Keratinocyte (primary cell): ENCODE data around the gene DLG2. TPM values are rescaled to one million over a fixed set of nuclear protein-coding genes. Genes with fewer than 3 reads are reported as not detected.

ENCODE experiments used
- DNase-seq: peaks from one replicate; pipeline ENCODE4 v3.0.0-alpha.2; 2011; ENCODE audit warnings: low read depth, missing footprints, low spot score
- FAIRE-seq: peaks from 2 replicates; lab custom pipeline; 2011; peaks lifted over from hg19 to GRCh38; lab: Jason Lieb, UNC
- H2AFZ ChIP-seq: 2 replicates; pipeline ENCODE4 v1.6.0; 2012; ENCODE audit warnings: low read length, control low read depth, inconsistent platforms; ENCODE audit not compliant: control insufficient read depth
- H3K27ac ChIP-seq: 2 replicates; pipeline ENCODE4 v1.5.1; 2011; ENCODE audit warnings: low read length; ENCODE audit not compliant: control insufficient read depth, insufficient read depth
- H3K27me3 ChIP-seq: 3 replicates; pipeline ENCODE4 v1.6.0; 2011; ENCODE audit warnings: low read length; ENCODE audit not compliant: control insufficient read depth, insufficient read depth; ENCODE audit errors: extremely low read depth
- H3K36me3 ChIP-seq, 2 experiments: 2 replicates in 1 of 2; 3 replicates in 1 of 2; pipeline ENCODE4 v1.5.1; 2011; ENCODE audit warnings: low read length in 2 of 2, mild to moderate bottlenecking in 1 of 2; ENCODE audit not compliant: control insufficient read depth in 2 of 2, insufficient read depth in 2 of 2; ENCODE audit errors: extremely low read depth in 1 of 2
- H3K4me1 ChIP-seq: 3 replicates; pipeline ENCODE4 v1.5.1; 2011; ENCODE audit warnings: low read length; ENCODE audit not compliant: control insufficient read depth, insufficient read depth; ENCODE audit errors: extremely low read depth
- H3K4me2 ChIP-seq: 3 replicates; pipeline ENCODE4 v1.6.0; 2011; ENCODE audit warnings: low read depth, low read length; ENCODE audit not compliant: control insufficient read depth, insufficient read depth; ENCODE audit errors: extremely low read depth
- H3K4me3 ChIP-seq, 3 experiments: fragments of 200-600 bp in 1 of 3; sonication (generic) in 1 of 3; 2 replicates in 2 of 3; 3 replicates in 1 of 3; pipeline ENCODE4 v1.5.1; 2011 to 2016; ENCODE audit warnings: low read length in 3 of 3, mild to moderate bottlenecking in 3 of 3, control low read depth in 2 of 3, inconsistent platforms in 1 of 3, low read depth in 1 of 3, mixed read lengths in 1 of 3, mixed run types in 1 of 3, moderate library complexity in 1 of 3; ENCODE audit not compliant: control insufficient read depth in 2 of 3, insufficient read depth in 2 of 3; ENCODE audit errors: extremely low read depth in 1 of 3
- H3K79me2 ChIP-seq: 2 replicates; pipeline ENCODE4 v1.6.0; 2012; ENCODE audit warnings: low read length; ENCODE audit not compliant: control insufficient read depth, insufficient read depth
- H3K9ac ChIP-seq: 3 replicates; pipeline ENCODE4 v1.6.0; 2011; ENCODE audit warnings: low read length; ENCODE audit not compliant: control insufficient read depth, insufficient read depth; ENCODE audit errors: extremely low read depth
- H3K9me1 ChIP-seq: 3 replicates; pipeline ENCODE4 v1.6.0; 2011; ENCODE audit warnings: low read length; ENCODE audit not compliant: control insufficient read depth, insufficient read depth; ENCODE audit errors: extremely low read depth
- H3K9me3 ChIP-seq: 2 replicates; pipeline ENCODE4 v1.5.1; 2012; ENCODE audit warnings: low read depth, low read length; ENCODE audit not compliant: control insufficient read depth
- H4K20me1 ChIP-seq: 3 replicates; pipeline ENCODE4 v1.6.0; 2011; ENCODE audit warnings: low read length; ENCODE audit not compliant: control insufficient read depth, insufficient read depth; ENCODE audit errors: extremely low read depth
- CTCF ChIP-seq, 3 experiments: IDR thresholded peaks in 1 of 3; conservative IDR thresholded peaks in 1 of 3; optimal IDR thresholded peaks in 1 of 3; 2 replicates in 2 of 3; 3 replicates in 1 of 3; pipeline versions ENCODE3 to v1.5.1; 2011; ENCODE audit warnings: low read length in 3 of 3, mild to moderate bottlenecking in 3 of 3, moderate library complexity in 2 of 3, control low read depth in 1 of 3, inconsistent platforms in 1 of 3; ENCODE audit not compliant: insufficient read depth in 2 of 3; ENCODE audit errors: extremely low read depth in 1 of 3
- EZH2 ChIP-seq: IDR thresholded peaks from one replicate; pipeline ENCODE4 v1.6.1; 2012; ENCODE audit warnings: inconsistent platforms, mild to moderate bottlenecking, low read length, moderate library complexity
- dilution Hi-C: fragments of 300-500 bp; cut with MboI; formaldehyde crosslinking; loops from one replicate; pipeline ENCODE4 v1.7.0; 2020; ENCODE audit warnings: low sequenced_read_pairs; ENCODE audit not compliant: extremely low pct_ligation_motif_present
- polyA plus RNA-seq, 5 experiments: library from polyadenylated mRNA; depleted of rRNA in 3 of 5; stranded (reverse) in 3 of 5; stranded (forward) in 1 of 5; unstranded in 1 of 5; fragments of >200 nt; gene quantifications; 1 replicate in 1 of 5; 2 replicates in 3 of 5; 3 replicates in 1 of 5; pipeline versions ENCODE4 v1.2.1 to v1.2.3, GENCODE V29; 2011 to 2012; ENCODE audit warnings: missing spikeins in 2 of 5, low read depth in 1 of 5, low replicate concordance in 1 of 5

The DLG2 gene
- polyA plus RNA-seq, 1 donor (not counting 4 experiments of a cell fraction or from before 2014, with no cell fraction given), result 0.55 TPM

DNA sequence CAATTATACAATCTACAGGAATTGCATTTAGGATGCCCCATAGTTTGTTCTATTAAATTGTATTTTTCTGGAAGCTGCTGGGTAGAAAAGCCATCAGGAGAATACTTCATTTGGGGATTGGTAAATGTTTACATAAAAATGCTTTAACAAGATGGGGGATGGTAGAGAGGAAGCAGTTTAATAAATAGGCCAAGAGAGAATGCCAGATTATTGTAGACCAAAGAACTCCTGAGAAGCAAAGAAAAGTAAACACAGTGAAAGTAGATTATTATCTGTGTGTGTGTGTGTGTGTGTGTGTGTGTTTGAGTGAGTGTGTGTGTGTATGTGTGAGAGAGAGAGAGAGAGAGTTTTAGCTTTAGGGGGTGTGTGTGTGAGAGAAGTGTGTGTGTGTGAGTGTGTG is 1520.6 kb downstream of the DLG2 start:
- H3K27ac ChIP-seq, result no peak overlapping the region
- H3K9me3 ChIP-seq, result no peaks in the 10 kb centered on the region
- no peaks in the 10 kb centered on the region for H3K9me1 ChIP-seq
- no peaks in the 10 kb centered on the region for H4K20me1 ChIP-seq
- FAIRE-seq (no peak), DNase-seq (no peak)
- TF ChIP-seq CTCF (optimal IDR thresholded peaks at IDR 0.05 in 1 of 3, IDR thresholded peaks at IDR 0.05 in 1 of 3, conservative IDR thresholded peaks at IDR 0.05 in 1 of 3; ENCODE audit: extremely low read depth in 1 of 3, insufficient read depth in 2 of 3, low read length in 3 of 3) (no peak), EZH2 (no peak)
- H2AFZ ChIP-seq, result no peak overlapping the region
- H3K79me2 ChIP-seq, result no peaks in the 10 kb centered on the region
- no peak overlapping the region for H3K4me2 ChIP-seq
- no peaks in the 10 kb centered on the region for H3K4me1 ChIP-seq
- H3K27me3 ChIP-seq, result no peaks in the 10 kb centered on the region
- H3K36me3 ChIP-seq, result no peaks in the 10 kb centered on the region
- H3K4me3 ChIP-seq, result no peak overlapping the region
- dilution Hi-C loops, result no loop called here
- H3K9ac ChIP-seq, result no peak overlapping the region

GRCh38 chr11:84105148-84105547 is 1522.0 kb downstream of the DLG2 start:
- TF ChIP-seq EZH2, result no peak
- TF ChIP-seq CTCF (optimal IDR thresholded peaks at IDR 0.05 in 1 of 3, IDR thresholded peaks at IDR 0.05 in 1 of 3, conservative IDR thresholded peaks at IDR 0.05 in 1 of 3; ENCODE audit: extremely low read depth in 1 of 3, insufficient read depth in 2 of 3, low read length in 3 of 3), result no peak
- Histone ChIP-seq H2AFZ (no peak overlapping the region), H3K9me3 (no peaks in the 10 kb centered on the region), H3K9me1 (no peaks in the 10 kb centered on the region), H3K79me2 (no peaks in the 10 kb centered on the region), H3K36me3 (no peaks in the 10 kb centered on the region), H3K4me3 (no peak overlapping the region), H3K9ac (no peak overlapping the region), H3K27ac (no peak overlapping the region), H3K4me1 (no peaks in the 10 kb centered on the region), H3K4me2 (no peak overlapping the region), H3K27me3 (no peaks in the 10 kb centered on the region), H4K20me1 (no peaks in the 10 kb centered on the region)
- dilution Hi-C loops, result no loop called here
- no peak for DNase-seq
- no peak for FAIRE-seq
